ENCODE measurements around the gene NFILZ.

Gene NFILZ

DNA sequence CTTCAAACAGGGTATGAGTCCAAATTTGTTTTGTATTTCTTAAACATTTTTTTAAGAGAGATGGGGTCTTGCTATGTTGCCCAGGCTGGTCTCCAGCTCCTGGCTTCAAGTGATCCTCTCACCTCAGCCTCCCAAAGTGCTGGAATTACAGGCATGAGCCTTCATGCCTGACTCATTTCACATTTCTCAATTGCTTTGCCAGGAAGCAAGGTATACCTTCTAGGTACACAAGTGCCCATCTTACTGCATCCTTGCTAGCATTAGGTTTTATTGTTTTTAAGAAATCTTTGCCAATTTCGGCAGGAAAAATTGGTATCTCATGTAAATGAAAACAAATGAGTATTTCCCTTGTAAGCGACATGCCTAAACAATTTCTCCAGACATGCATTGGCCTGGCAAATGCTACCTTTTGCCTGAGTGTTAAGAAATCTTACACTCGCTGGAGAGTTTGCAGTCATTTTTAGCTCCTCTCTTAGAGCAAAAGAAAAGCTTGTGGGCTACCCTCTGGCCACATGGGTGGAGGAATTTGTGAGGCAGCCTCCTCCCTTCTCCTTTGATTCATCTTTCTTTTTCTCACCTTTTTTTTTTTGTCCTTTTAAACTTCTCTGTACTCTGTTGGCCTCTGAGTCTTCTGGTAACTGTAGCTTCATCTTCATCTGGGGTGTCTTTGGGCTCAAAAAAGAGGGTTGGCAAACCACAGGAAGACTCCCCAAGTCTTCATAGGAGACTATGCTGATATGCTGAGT, 35.2 kb downstream of the NFILZ start:
- no peak overlapping the region for H3K27ac ChIP-seq (ENCODE audit: low read depth, low read length)

DNA sequence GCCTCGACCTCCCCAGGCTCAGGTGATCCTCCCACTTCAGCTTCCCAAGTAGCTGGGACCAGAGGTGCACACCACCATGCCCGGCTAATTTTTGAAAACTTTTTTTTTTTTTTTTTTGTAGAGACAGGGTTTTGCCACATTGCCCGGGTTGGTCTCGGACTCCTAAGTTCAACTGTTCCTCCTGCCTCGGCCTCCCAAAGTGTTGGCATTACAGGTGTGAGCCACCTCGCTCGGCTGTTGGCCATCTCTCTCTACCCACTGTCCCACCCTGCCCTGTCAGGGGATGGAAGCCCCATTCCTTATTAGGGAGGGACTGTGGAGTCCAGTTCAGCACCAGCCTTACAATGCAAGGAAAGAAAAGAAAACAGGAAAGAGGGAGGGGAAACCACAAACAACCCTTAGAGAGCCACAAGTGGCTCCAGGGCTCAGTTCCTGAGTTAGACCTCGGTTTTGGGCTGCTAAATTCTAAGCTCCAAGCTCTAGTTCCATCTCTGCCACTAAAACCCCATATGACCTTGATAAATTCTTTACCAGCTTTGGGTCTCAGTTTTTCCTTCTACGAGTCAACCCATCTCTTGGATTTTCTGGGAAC, 36.5 kb downstream of the NFILZ start:
- Histone ChIP-seq H3K9me2 (replicated peaks; ENCODE audit: control insufficient read depth, low read length) (no peaks in the 10 kb centered on the region), H4K20me1 (ENCODE audit: control insufficient read depth, insufficient read depth, low read depth, low read length) (no peaks in the 10 kb centered on the region), H3K4me2 (ENCODE audit: low read length) (no peak overlapping the region), H3F3A (ENCODE audit: control insufficient read depth, insufficient read depth) (no peaks in the 10 kb centered on the region), H3K79me2 (ENCODE audit: control insufficient read depth, low read length) (no peaks in the 10 kb centered on the region), H3K9me3 (ENCODE audit: control insufficient read depth, insufficient read depth, low read length) (no peaks in the 10 kb centered on the region), H3K27ac (ENCODE audit: low read depth, low read length) (no peak overlapping the region), H3K27me3 (ENCODE audit: control insufficient read depth, low read length) (0 out of 2 replicates have a peak, but pooled peaks cover 3% of the 10 kb centered on the region), H3K4me1 (ENCODE audit: control insufficient read depth, low read length) (peaks cover 23% of the 10 kb centered on the region), H3K36me3 (ENCODE audit: control insufficient read depth, low read length) (no peaks in the 10 kb centered on the region), H3K4me3 (ENCODE audit: low read length) (no peak overlapping the region)
- no peak for TF ChIP-seq EZH2phosphoT487 (IDR thresholded peaks at IDR 0.05; ENCODE audit: borderline replicate concordance, low read length)
- TF ChIP-seq, protein P1, sequence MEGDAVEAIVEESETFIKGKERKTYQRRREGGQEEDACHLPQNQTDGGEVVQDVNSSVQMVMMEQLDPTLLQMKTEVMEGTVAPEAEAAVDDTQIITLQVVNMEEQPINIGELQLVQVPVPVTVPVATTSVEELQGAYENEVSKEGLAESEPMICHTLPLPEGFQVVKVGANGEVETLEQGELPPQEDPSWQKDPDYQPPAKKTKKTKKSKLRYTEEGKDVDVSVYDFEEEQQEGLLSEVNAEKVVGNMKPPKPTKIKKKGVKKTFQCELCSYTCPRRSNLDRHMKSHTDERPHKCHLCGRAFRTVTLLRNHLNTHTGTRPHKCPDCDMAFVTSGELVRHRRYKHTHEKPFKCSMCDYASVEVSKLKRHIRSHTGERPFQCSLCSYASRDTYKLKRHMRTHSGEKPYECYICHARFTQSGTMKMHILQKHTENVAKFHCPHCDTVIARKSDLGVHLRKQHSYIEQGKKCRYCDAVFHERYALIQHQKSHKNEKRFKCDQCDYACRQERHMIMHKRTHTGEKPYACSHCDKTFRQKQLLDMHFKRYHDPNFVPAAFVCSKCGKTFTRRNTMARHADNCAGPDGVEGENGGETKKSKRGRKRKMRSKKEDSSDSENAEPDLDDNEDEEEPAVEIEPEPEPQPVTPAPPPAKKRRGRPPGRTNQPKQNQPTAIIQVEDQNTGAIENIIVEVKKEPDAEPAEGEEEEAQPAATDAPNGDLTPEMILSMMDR (IDR thresholded peaks at IDR 0.05; ENCODE audit: low read depth, low read length, poor library complexity, severe bottlenecking) = no peak

More for the DNA sequence above, 35.2 kb downstream of the NFILZ start:
- Histone ChIP-seq H3K79me2 (ENCODE audit: control insufficient read depth, low read length) (no peaks in the 10 kb centered on the region), H3K9me3 (ENCODE audit: control insufficient read depth, insufficient read depth, low read length) (no peaks in the 10 kb centered on the region), H3K27me3 (ENCODE audit: control insufficient read depth, low read length) (0 out of 2 replicates have a peak, but pooled peaks cover 3% of the 10 kb centered on the region), H4K20me1 (ENCODE audit: control insufficient read depth, insufficient read depth, low read depth, low read length) (no peaks in the 10 kb centered on the region), H3K4me1 (ENCODE audit: control insufficient read depth, low read length) (peaks cover 10% of the 10 kb centered on the region), H3F3A (ENCODE audit: control insufficient read depth, insufficient read depth) (no peaks in the 10 kb centered on the region), H3K9me2 (replicated peaks; ENCODE audit: control insufficient read depth, low read length) (no peaks in the 10 kb centered on the region), H3K4me2 (ENCODE audit: low read length) (no peak overlapping the region), H3K36me3 (ENCODE audit: control insufficient read depth, low read length) (no peaks in the 10 kb centered on the region), H3K4me3 (ENCODE audit: low read length) (no peak overlapping the region)
- no peak for TF ChIP-seq EZH2phosphoT487 (IDR thresholded peaks at IDR 0.05; ENCODE audit: borderline replicate concordance, low read length)
- TF ChIP-seq, protein P1 (IDR thresholded peaks at IDR 0.05; ENCODE audit: low read depth, low read length, poor library complexity, severe bottlenecking) = no peak

DNA sequence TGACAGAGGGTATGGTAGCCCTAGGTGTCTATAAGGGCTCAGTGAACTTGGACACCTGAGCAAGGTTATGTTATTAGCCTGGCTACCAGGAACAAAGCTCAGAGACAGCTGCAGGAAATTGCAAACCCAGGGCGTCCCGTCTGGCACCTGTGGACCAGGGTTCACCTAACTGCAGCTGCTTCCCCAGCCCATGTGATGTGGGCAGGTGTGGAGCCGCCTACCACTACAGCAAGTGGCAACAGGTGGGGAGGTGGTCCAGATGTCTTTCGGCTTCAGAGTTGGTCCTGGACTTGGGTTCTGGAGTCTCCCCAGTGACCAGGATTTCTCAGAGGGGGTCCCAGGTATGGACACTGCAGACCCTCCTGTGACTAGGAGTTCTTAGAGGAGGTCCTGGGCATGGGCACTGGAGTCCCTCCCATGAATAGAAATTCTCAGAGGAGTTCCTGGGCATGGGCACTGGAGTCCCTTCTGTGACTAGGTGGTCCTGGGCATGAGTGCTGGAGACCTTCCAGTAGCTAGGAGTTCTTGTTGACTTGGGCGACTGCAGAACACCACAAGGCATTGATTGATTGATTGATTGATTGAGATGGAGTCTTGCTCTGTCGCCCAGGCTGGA, 43.0 kb downstream of the NFILZ start:
- no peaks in the 10 kb centered on the region for H3K9me2 ChIP-seq (replicated peaks; ENCODE audit: control insufficient read depth, low read length)
- no peak for TF ChIP-seq EZH2phosphoT487 (IDR thresholded peaks at IDR 0.05; ENCODE audit: borderline replicate concordance, low read length)
- TF ChIP-seq, protein P1 (IDR thresholded peaks at IDR 0.05; ENCODE audit: low read depth, low read length, poor library complexity, severe bottlenecking) = no peak
- no peaks in the 10 kb centered on the region for H3K79me2 ChIP-seq (ENCODE audit: control insufficient read depth, low read length)
- H3K4me2 ChIP-seq (ENCODE audit: low read length) = no peak overlapping the region
- H3K27ac ChIP-seq (ENCODE audit: low read depth, low read length) = no peak overlapping the region
- H3F3A ChIP-seq (ENCODE audit: control insufficient read depth, insufficient read depth) = no peaks in the 10 kb centered on the region
- no peaks in the 10 kb centered on the region for H3K9me3 ChIP-seq (ENCODE audit: control insufficient read depth, insufficient read depth, low read length)
- H3K36me3 ChIP-seq (ENCODE audit: control insufficient read depth, low read length) = no peaks in the 10 kb centered on the region
- H3K27me3 ChIP-seq (ENCODE audit: control insufficient read depth, low read length) = peaks cover 2% of the 10 kb centered on the region; the same call in 1 of the 2 replicates
- H4K20me1 ChIP-seq (ENCODE audit: control insufficient read depth, insufficient read depth, low read depth, low read length) = no peaks in the 10 kb centered on the region
- no peak overlapping the region for H3K4me3 ChIP-seq (ENCODE audit: low read length)
- H3K4me1 ChIP-seq (ENCODE audit: control insufficient read depth, low read length) = peaks cover 12% of the 10 kb centered on the region
